Measurements from ENCODE around the gene JPT2. TPM values are rescaled to one million over a fixed set of nuclear protein-coding genes. Genes with fewer than 3 reads are reported as not detected.
A peak's percentile ranks its signal among the peaks of the same experiment; 100 is the strongest.

JPT2 gene
- total and polyA plus RNA-seq, 3 donors from 2014 or later, result 25.8 to 45.2 (median 27.9) TPM

DNA sequence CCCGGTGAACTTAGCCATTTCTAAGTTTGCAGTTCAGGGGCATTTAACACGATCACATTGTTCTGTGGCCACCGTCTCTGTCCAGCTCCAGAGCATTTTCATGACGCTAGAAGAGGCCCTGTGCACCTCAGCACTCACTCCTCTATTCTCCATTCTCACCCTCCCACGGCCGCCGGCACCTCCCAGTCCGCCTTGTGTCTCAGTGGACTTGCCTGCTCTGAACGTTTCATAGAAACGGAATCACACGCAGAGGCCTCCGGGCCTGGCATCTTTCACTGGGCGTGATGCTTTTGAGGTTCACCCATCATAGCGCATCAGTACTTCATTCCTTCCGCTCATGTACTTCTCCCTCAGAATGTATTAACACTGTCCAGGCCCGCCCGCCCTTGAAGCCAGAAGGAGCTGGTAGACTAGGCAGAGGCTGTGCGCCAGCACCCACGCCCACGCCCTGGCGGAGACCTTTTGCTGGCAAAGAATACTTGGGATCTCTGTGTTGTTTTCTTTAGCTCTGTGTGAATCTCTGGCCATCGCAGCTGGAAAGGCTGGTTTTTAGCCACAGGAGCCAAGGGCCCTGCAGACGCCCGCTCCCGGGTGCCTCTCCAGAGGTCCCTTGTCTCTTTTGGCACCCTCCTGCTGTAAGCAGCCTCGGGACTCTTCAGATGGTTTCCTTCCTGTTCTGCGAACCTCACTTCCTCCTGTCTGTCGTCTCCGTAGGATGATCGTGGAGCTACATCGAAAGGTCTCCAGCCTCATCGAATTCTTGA lies 23.4 kb upstream of the JPT2 start:
- no peak overlapping the region for H3K27ac ChIP-seq
- H3K27me3 ChIP-seq, result no peaks in the 10 kb centered on the region
- 80 to 81% methylated on average over 32 of the region's 32 CpGs for WGBS, 2 donors
- H3K9me3 ChIP-seq, result no peaks in the 10 kb centered on the region
- TF ChIP-seq, protein P1, sequence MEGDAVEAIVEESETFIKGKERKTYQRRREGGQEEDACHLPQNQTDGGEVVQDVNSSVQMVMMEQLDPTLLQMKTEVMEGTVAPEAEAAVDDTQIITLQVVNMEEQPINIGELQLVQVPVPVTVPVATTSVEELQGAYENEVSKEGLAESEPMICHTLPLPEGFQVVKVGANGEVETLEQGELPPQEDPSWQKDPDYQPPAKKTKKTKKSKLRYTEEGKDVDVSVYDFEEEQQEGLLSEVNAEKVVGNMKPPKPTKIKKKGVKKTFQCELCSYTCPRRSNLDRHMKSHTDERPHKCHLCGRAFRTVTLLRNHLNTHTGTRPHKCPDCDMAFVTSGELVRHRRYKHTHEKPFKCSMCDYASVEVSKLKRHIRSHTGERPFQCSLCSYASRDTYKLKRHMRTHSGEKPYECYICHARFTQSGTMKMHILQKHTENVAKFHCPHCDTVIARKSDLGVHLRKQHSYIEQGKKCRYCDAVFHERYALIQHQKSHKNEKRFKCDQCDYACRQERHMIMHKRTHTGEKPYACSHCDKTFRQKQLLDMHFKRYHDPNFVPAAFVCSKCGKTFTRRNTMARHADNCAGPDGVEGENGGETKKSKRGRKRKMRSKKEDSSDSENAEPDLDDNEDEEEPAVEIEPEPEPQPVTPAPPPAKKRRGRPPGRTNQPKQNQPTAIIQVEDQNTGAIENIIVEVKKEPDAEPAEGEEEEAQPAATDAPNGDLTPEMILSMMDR (IDR thresholded peaks at IDR 0.05), result no peak
- TF ChIP-seq POLR2A (IDR thresholded peaks at IDR 0.05), result no peak
- no peaks in the 10 kb centered on the region for H3K36me3 ChIP-seq (ENCODE audit: low read depth, missing control alignments)
- H3K4me3 ChIP-seq, result no peak overlapping the region
- H3K4me1 ChIP-seq, result peaks cover 4% of the 10 kb centered on the region
- peak; percentile 68 for DNase-seq
- intact Hi-C loops (cut with DNase I; ENCODE audit: low total_unique reads), result no loop called here

DNA sequence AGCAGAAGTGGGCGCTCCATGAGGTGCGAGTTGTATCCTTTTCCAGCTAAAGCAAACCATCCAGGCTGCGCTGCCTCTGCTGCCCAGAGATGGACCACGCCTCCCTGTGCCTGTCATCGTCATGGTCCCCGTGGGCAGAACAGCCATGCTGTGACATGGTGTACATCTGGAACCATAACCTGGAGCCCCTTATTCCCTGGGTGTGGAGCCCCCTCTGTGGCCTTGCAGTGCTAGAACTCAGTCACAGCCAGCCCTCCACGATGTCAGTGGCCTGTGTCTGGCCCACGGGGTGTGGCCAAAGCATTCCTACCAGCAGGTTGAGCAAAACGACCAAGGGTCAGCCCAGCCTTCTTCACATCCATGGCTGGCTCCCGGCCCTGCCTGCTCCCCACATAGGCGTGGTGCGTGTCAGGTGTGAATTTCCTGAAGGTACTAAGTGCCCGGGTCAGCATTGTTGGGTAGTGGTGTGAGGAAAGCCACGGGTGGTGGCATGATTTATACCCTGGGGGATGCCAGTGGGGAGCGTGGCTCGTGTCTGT lies 22.7 kb upstream of the JPT2 start:
- DNase-seq, result no peak
- no peaks in the 10 kb centered on the region for H3K36me3 ChIP-seq (ENCODE audit: low read depth, missing control alignments)
- no peak for TF ChIP-seq POLR2A (IDR thresholded peaks at IDR 0.05)
- TF ChIP-seq, protein P1 (IDR thresholded peaks at IDR 0.05), result no peak
- H3K4me1 ChIP-seq, result peaks cover 4% of the 10 kb centered on the region
- H3K4me3 ChIP-seq, result no peak overlapping the region
- intact Hi-C loops (cut with DNase I; ENCODE audit: low total_unique reads), result no loop called here
- no peaks in the 10 kb centered on the region for H3K27me3 ChIP-seq
- 89 to 93% methylated on average over 6 to 16 of the region's 16 CpGs for WGBS, 2 donors
- H3K27ac ChIP-seq, result no peak overlapping the region
- no peaks in the 10 kb centered on the region for H3K9me3 ChIP-seq

DNA sequence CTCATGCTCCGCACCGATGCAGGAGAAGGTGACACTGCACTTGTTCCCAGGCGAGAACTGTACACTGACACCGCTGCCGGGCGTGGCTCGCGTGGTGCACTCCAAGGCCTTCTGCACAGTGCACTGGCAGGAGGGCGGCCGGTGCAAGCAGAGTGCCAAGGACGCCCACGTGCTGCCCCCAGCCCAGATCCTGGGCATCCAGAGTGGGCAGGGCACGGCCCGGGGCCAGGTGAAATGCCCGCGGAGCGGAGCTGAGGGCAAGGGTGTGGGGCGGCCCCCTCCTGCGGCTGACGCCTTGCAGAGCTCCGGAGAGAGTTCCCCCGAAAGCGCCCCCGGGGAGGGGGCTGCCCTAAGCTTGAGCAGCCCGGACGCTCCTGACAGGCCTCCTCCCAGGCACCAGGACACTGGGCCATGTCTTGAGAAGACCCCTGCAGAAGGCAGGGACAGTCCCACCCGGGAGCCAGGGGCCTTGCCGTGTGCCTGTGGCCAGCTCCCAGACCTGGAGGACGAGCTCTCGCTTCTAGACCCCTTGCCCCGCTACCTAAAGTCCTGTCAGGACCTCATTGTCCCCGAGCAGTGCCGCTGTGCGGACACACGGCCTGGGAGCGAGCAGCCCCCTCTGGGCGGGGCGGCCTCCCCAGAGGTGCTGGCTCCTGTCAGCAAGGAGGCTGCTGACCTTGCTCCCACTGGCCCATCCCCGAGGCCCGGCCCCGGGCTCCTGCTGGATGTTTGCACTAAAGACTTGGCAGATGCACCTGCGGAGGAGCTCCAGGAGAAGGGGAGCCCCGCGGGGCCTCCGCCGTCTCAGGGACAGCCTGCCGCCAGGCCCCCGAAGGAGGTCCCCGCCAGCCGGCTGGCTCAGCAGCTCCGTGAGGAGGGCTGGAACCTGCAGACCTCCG lies 21.9 kb upstream of the JPT2 start:
- 91 to 93% methylated on average over 17 to 41 of the region's 52 CpGs for WGBS, 2 donors
- Histone ChIP-seq H3K27ac (no peak overlapping the region), H3K27me3 (no peaks in the 10 kb centered on the region), H3K9me3 (no peaks in the 10 kb centered on the region), H3K4me1 (peaks cover 4% of the 10 kb centered on the region), H3K4me3 (no peak overlapping the region), H3K36me3 (ENCODE audit: low read depth, missing control alignments) (no peaks in the 10 kb centered on the region)
- TF ChIP-seq, protein P1 (IDR thresholded peaks at IDR 0.05), result no peak
- no peak for TF ChIP-seq POLR2A (IDR thresholded peaks at IDR 0.05)
- no peak for DNase-seq
- intact Hi-C loops (cut with DNase I; ENCODE audit: low total_unique reads), result no loop called here

DNA sequence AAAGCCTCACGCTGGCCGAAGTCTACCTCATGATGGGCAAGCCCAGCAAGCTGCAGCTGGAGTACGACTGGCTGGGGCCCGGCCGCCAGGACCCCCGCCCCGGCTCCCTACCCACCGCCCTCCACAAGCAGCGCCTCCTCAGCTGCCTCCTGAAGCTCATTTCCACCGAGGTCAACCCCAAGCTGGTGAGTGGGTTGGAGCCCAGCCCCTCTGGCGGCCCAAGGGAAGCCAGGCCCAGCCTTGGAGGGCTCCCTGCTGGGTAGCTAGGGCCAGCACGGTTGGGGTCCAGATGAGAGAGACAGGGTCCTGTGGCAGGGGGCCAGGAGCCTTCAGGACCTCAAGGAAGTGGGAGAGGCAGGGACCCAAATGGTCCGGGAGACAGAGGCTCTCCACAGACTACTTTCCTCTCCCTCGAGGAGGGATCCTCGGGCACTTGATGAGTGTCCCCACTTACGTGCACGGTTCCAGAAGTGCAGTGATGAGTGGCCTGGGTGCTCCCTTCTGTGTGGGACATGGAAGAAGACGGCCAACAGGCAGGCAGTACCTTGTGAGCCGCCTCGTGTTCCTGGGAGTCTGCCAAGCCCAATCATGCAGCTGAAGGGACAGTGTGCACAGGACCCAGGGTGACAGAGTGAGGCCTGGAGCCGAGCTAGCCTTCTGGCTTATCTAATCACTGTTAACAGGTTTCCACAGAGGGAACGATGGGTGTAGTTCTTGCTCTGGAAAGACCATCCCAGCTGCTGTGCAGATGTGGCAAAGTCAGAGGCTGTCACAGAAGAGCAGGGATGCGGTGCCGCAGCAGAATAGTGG lies 21.1 kb upstream of the JPT2 start:
- WGBS, 2 donors, result 73 to 79% methylated on average over 4 to 24 of the region's 24 CpGs
- DNase-seq, result peak; percentile 62
- no peaks in the 10 kb centered on the region for H3K9me3 ChIP-seq
- peaks cover 4% of the 10 kb centered on the region for H3K4me1 ChIP-seq
- no peak overlapping the region for H3K27ac ChIP-seq
- intact Hi-C loops (cut with DNase I; ENCODE audit: low total_unique reads), result no loop called here
- no peaks in the 10 kb centered on the region for H3K36me3 ChIP-seq (ENCODE audit: low read depth, missing control alignments)
- no peak overlapping the region for H3K4me3 ChIP-seq
- TF ChIP-seq POLR2A (IDR thresholded peaks at IDR 0.05), result no peak
- no peaks in the 10 kb centered on the region for H3K27me3 ChIP-seq
